Measurements from ENCODE around the gene C1RL. TPM values are rescaled to one million over a fixed set of nuclear protein-coding genes. Genes with fewer than 3 reads are reported as not detected.

The C1RL gene
- total RNA-seq, 4 donors from 2014 or later: 15.4 to 121 (median 37.4) TPM

- Histone ChIP-seq H3K4me1 (no peaks in the 10 kb centered on the region), H3K4me3 (no peak overlapping the region), H3K36me3 (no peaks in the 10 kb centered on the region), H3K27ac (no peak overlapping the region), H3K9me3 (no peaks in the 10 kb centered on the region), H3K27me3 (no peaks in the 10 kb centered on the region)
- intact Hi-C loops (cut with DNase I; ENCODE audit: low total_unique reads): no loop called here
- DNase-seq: no peak
- TF ChIP-seq POLR2A (IDR thresholded peaks at IDR 0.05) (no peak), CTCF (IDR thresholded peaks at IDR 0.05) (no peak)
Observed at GRCh38 chr12:7067096-7067495, 41.9 kb downstream of the C1RL start.

- TF ChIP-seq CTCF (IDR thresholded peaks at IDR 0.05): no peak
- no peak for TF ChIP-seq POLR2A (IDR thresholded peaks at IDR 0.05)
- no peak overlapping the region for H3K27ac ChIP-seq
- H3K27me3 ChIP-seq: no peaks in the 10 kb centered on the region
- intact Hi-C loops (cut with DNase I; ENCODE audit: low total_unique reads): no loop called here
- H3K36me3 ChIP-seq: no peaks in the 10 kb centered on the region
- H3K4me3 ChIP-seq: no peak overlapping the region
- no peak for DNase-seq
- no peaks in the 10 kb centered on the region for H3K4me1 ChIP-seq
- H3K9me3 ChIP-seq: no peaks in the 10 kb centered on the region
Observed at GRCh38 chr12:7066596-7066995, 42.4 kb downstream of the C1RL start.

- Histone ChIP-seq H3K36me3 (no peaks in the 10 kb centered on the region), H3K27ac (no peak overlapping the region), H3K4me1 (no peaks in the 10 kb centered on the region), H3K9me3 (no peaks in the 10 kb centered on the region), H3K27me3 (no peaks in the 10 kb centered on the region), H3K4me3 (no peak overlapping the region)
- no peak for DNase-seq
- TF ChIP-seq POLR2A (IDR thresholded peaks at IDR 0.05) (no peak), CTCF (IDR thresholded peaks at IDR 0.05) (no peak)
- intact Hi-C loops (cut with DNase I; ENCODE audit: low total_unique reads): no loop called here
Observed at GRCh38 chr12:7065073-7065623, 43.9 kb downstream of the C1RL start.

GRCh38 chr12:7064516-7064915 lies 44.5 kb downstream of the C1RL start:
- no peak overlapping the region for H3K4me3 ChIP-seq

More at GRCh38 chr12:7064516-7064915, 44.5 kb downstream of the C1RL start:
- TF ChIP-seq POLR2A (IDR thresholded peaks at IDR 0.05): no peak
- no peak for TF ChIP-seq CTCF (IDR thresholded peaks at IDR 0.05)
- Histone ChIP-seq H3K36me3 (no peaks in the 10 kb centered on the region), H3K27ac (no peak overlapping the region), H3K9me3 (no peaks in the 10 kb centered on the region), H3K27me3 (no peaks in the 10 kb centered on the region), H3K4me1 (peaks cover 0 to 5% of the 10 kb centered on the region in 2 donors)
- intact Hi-C loops (cut with DNase I; ENCODE audit: low total_unique reads): loop anchor here (5.0 kb wide), 1 partner anchor 43 kb away; the partner anchor contains the start of gene C1RL
- DNase-seq: no peak

Measured in uterus (tissue), 4 donors.